Ovary (tissue), 9 donors: ENCODE measurements around the gene COA6. TPM values are rescaled to one million over a fixed set of nuclear protein-coding genes. Genes with fewer than 3 reads are reported as not detected.

Experiments
- DNase-seq, 5 donors: peaks; one replicate each; pipeline ENCODE4 v3.0.0-alpha.2; 2019 to 2020
- H3K27ac ChIP-seq, 2 donors: fragments of 200-600 bp; one replicate each; pipeline versions ENCODE4 v1.5.1 to v1.8.0; 2019 to 2022
- H3K27me3 ChIP-seq: fragments of 200-600 bp; one replicate; pipeline ENCODE4 v1.8.0; 2022
- H3K36me3 ChIP-seq: fragments of 200-600 bp; sonication (generic); one replicate; pipeline ENCODE4 v1.5.1; 2019
- H3K4me1 ChIP-seq: one replicate; pipeline ENCODE4 v1.8.1; 2013; ENCODE audit warnings: mild to moderate bottlenecking, moderate library complexity; ENCODE audit not compliant: insufficient read depth
- H3K4me3 ChIP-seq: fragments of 200-600 bp; sonication (generic); one replicate; pipeline ENCODE4 v1.5.1; 2017
- H3K9me3 ChIP-seq, 2 donors: fragments of 200-600 bp in 1 of 2; sonication (generic) in 1 of 2; one replicate each; pipeline versions ENCODE4 v1.5.1 to v1.8.1; 2013 to 2019; ENCODE audit warnings: mild to moderate bottlenecking in 1 of 2, moderate library complexity in 1 of 2
- CTCF ChIP-seq, 3 donors: fragments of 450-650 bp in 2 of 3; fragments of 200-600 bp in 1 of 3; IDR thresholded peaks; one replicate each; pipeline versions ENCODE4 v1.5.1 to v1.8.0; 2016 to 2022; ENCODE audit warnings: antibody characterized with exemption in 3 of 3, mild to moderate bottlenecking in 1 of 3
- EP300 ChIP-seq: sonication (generic); formaldehyde crosslinking; IDR thresholded peaks from one replicate; pipeline ENCODE4 v1.6.1; 2017; ENCODE audit warnings: antibody characterized with exemption
- POLR2A ChIP-seq: fragments of 450-650 bp; IDR thresholded peaks from one replicate; pipeline ENCODE4 v1.6.1; 2017; ENCODE audit warnings: antibody characterized with exemption, mild to moderate bottlenecking, moderate library complexity
- WGBS, 3 donors: extraction: QIAGEN DNeasy Blood & Tissue Kit in 1 of 3; methylation state at CpG; one replicate each; pipeline versions ENCODE4 v1.1.5 to v1.1.7; 2013 to 2017; 5-methylcytosine and 5-hydroxymethylcytosine counted together
- intact Hi-C, 4 donors: fragments of 100-400 bp; cut with DNase I; formaldehyde crosslinking; loops; one replicate each; pipeline versions ENCODE4 v1.11.0 to v1.15.1; 2022 to 2023
- polyA plus RNA-seq, 2 donors: library from polyadenylated mRNA; stranded (reverse); fragments of 200-250 nt in 1 of 2; fragments of 350-450 nt in 1 of 2; fragmentation: Illumina TruSeq in 1 of 2; extraction: RNeasy Lipid Tissue Mini Kit (QIAGEN cat#74804) in 1 of 2; gene quantifications; one replicate each; pipeline ENCODE4 v1.2.3, GENCODE V29; 2013 to 2014
- total RNA-seq, 7 donors: library from RNA; depleted of rRNA in 2 of 7; stranded (reverse); fragments of >200 nt in 2 of 7; fragmentation: NEBNext Ultra II Directional in 3 of 7; extraction: Animal tissue kit (Norgen Biotek cat#: 25700) in 3 of 7; gene quantifications; one replicate each; pipeline versions ENCODE4 v1.1.0 to v1.2.4, GENCODE V29; 2016 to 2023
- donor health status: DM: no; HTN: no; CAD: no; lungs with moderate emphysema.
- donor health status: DM: no; HTN: no; CAD: no.
- donor health status: Bipolar disorder and iron deficiency.
- donor health status: DM: yes; HTN: yes; CAD: no.
- donor health status: DM: no; HTN: no; CAD: no.
- donor health status: DM: yes; HTN: yes; CAD: no.

The COA6 gene
- total and polyA plus RNA-seq, 9 donors: 12.8 to 28.3 (median 17.6) TPM

GRCh38 chr1:234427950-234428646 is 54.8 kb downstream of the COA6 start:
- TF ChIP-seq EP300 (no peak), CTCF (IDR thresholded peaks at IDR 0.05) (no peak), POLR2A (no peak)
- Histone ChIP-seq H3K4me1 (no peaks in the 10 kb centered on the region), H3K9me3 (no peaks in the 10 kb centered on the region), H3K36me3 (no peaks in the 10 kb centered on the region), H3K27ac (no peak overlapping the region), H3K27me3 (no peaks in the 10 kb centered on the region), H3K4me3 (no peak overlapping the region)
- WGBS, 3 donors: 73 to 82% (median 79%) methylated on average over 8 of the region's 8 CpGs
- intact Hi-C loops: no loop called here
- no peak for DNase-seq

DNA sequence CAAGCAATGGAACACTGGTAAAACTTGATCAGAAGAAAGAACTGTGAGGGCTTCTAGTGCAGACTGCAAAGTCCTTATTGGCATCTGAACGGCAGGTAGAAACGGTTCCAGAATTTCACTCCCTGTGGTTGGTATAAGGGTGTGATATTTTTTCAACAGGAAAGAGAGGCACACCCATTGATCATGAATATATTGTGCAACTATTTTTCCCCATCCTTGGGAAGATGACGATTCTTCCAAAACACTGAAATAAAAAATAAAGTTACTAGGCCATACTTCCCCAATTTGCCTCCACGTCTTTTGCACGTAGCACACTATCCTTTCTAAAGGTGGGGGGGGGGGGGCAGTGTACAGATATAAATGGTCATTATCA is 56.2 kb downstream of the COA6 start:
- no peak overlapping the region for H3K27ac ChIP-seq
- no peak for DNase-seq
- H3K4me3 ChIP-seq: no peak overlapping the region
- intact Hi-C loops: no loop called here
- no peaks in the 10 kb centered on the region for H3K27me3 ChIP-seq
- WGBS, 3 donors: 88 to 93% (median 91%) methylated on average over 5 of the region's 5 CpGs
- no peak for TF ChIP-seq CTCF (IDR thresholded peaks at IDR 0.05)
- TF ChIP-seq POLR2A: no peak
- TF ChIP-seq EP300: no peak
- no peaks in the 10 kb centered on the region for H3K36me3 ChIP-seq
- H3K4me1 ChIP-seq: no peaks in the 10 kb centered on the region
- no peaks in the 10 kb centered on the region for H3K9me3 ChIP-seq

DNA sequence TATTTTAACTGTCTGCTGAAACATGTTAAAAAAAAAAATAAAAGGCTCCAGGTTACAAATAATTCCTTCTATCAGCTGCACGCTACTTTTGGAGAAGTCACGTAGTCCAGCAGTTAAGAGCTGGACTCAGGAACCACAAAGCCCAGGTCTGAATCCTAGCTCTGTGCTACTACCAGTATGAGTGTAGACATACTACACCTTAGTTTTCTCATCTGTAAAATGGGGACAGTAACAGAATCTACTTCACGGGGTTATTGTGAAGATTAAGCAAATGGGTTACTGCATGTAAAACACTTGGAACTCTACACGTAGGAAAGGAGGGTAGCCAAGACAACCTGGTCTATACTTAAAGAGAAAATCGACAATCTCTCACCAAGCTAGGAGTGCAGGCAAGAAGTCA is 57.4 kb downstream of the COA6 start:
- no peaks in the 10 kb centered on the region for H3K4me1 ChIP-seq
- DNase-seq: no peak
- no peaks in the 10 kb centered on the region for H3K9me3 ChIP-seq
- TF ChIP-seq POLR2A: no peak
- WGBS, 3 donors: 96% methylated on average over 5 of the region's 5 CpGs
- no peak overlapping the region for H3K27ac ChIP-seq
- H3K4me3 ChIP-seq: no peak overlapping the region
- no peaks in the 10 kb centered on the region for H3K27me3 ChIP-seq
- intact Hi-C loops: no loop called here
- H3K36me3 ChIP-seq: no peaks in the 10 kb centered on the region

DNA sequence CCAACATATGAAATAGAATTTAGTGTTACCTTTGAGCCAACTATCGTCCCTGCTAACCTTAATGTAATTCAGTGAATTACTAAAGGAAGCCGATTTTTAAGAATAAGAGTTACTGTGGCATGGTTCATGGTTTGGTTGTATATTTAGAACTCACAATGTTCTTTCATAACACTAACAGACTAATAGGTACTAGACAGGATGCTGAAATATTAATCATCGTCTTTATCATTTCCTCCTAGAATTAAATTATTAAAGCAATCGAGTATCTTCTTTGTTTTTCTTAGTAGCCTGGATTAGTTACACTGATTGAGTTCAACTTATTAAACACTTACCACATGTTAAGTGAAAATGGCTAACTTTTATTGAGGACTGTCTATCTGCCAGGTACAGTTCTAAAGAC is 58.0 kb downstream of the COA6 start:
- WGBS, 3 donors: 82 to 87% (median 85%) methylated on average over 4 of the region's 4 CpGs
- intact Hi-C loops: no loop called here
- TF ChIP-seq EP300 (no peak), POLR2A (no peak), CTCF (IDR thresholded peaks at IDR 0.05) (no peak)
- no peak overlapping the region for H3K27ac ChIP-seq
- H3K9me3 ChIP-seq: no peaks in the 10 kb centered on the region
- DNase-seq: no peak
- no peaks in the 10 kb centered on the region for H3K4me1 ChIP-seq
- H3K27me3 ChIP-seq: no peaks in the 10 kb centered on the region
- no peaks in the 10 kb centered on the region for H3K36me3 ChIP-seq
- no peak overlapping the region for H3K4me3 ChIP-seq

DNA sequence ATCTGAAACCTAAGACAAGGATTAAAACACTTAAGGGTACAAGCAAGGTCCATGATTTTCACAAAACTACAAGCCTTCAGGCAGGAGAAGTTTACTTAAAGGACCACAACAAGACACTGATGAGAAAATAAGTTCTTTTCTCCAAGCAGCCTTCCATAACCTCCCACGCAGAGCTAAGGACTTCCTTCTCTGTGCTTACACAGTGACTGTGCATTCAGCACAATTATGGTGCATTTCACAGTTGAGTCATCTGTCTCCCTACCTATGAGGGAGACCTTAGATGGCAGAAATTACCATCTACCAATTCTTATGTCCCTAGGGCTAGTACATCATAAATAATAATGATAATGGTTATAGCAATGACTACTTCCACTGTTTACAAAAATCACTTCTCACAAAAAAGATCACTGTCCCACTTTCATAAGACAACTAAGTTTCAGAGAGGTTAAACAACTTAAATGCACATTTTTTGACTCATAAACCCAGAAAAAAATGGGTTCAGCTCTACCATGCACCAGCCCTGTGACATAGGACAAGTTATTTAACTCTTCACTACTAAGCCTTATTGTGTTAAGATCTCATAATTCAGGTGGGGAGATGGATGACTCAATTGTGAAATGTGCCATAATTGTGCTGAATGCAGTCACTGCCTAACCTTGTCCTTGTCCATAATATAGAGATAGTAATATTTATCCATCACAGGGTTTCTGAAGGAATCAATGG is 60.5 kb downstream of the COA6 start:
- WGBS, 3 donors: 78 to 92% (median 87%) methylated on average over 1 of the region's 1 CpG
- intact Hi-C loops: no loop called here
- DNase-seq: no peak

More for the DNA sequence above, 60.5 kb downstream of the COA6 start:
- Histone ChIP-seq H3K4me1 (no peaks in the 10 kb centered on the region), H3K4me3 (no peak overlapping the region), H3K9me3 (no peaks in the 10 kb centered on the region), H3K27ac (no peak overlapping the region), H3K36me3 (no peaks in the 10 kb centered on the region), H3K27me3 (no peaks in the 10 kb centered on the region)
- no peak for TF ChIP-seq EP300
- TF ChIP-seq POLR2A: no peak
- no peak for TF ChIP-seq CTCF (IDR thresholded peaks at IDR 0.05)
